ENCODE results near the gene INTS11. TPM values are rescaled to one million over a fixed set of nuclear protein-coding genes. Genes with fewer than 3 reads are reported as not detected.
A peak's percentile ranks its signal among the peaks of the same experiment; 100 is the strongest.

Gene INTS11
- total RNA-seq (2014; rRNA removed) = 254 and 324 TPM in 2 replicates
- Bru-seq, nascent RNA = percentile 85 among the genes with signal in this experiment
- percentile 97 among the genes with signal in this experiment for BruChase-seq, experiment 1, labeled RNA remaining after a 6-hour chase
- BruChase-seq, experiment 2, labeled RNA remaining after a 2-hour chase = percentile 93 among the genes with signal in this experiment
- long read RNA-seq, transcript INTS11-208 (17 exons, 2,148 nt) = major isoform, 164 of 337 reads
- long read RNA-seq, transcript INTS11-205 (4 exons, 1,104 nt) = minor isoform, 5 of 337 reads
- long read RNA-seq, partial matches to known transcripts = 102 of 337 reads
- long read RNA-seq, other reads (novel, unspliced or antisense) = 60 of 337 reads

DNA sequence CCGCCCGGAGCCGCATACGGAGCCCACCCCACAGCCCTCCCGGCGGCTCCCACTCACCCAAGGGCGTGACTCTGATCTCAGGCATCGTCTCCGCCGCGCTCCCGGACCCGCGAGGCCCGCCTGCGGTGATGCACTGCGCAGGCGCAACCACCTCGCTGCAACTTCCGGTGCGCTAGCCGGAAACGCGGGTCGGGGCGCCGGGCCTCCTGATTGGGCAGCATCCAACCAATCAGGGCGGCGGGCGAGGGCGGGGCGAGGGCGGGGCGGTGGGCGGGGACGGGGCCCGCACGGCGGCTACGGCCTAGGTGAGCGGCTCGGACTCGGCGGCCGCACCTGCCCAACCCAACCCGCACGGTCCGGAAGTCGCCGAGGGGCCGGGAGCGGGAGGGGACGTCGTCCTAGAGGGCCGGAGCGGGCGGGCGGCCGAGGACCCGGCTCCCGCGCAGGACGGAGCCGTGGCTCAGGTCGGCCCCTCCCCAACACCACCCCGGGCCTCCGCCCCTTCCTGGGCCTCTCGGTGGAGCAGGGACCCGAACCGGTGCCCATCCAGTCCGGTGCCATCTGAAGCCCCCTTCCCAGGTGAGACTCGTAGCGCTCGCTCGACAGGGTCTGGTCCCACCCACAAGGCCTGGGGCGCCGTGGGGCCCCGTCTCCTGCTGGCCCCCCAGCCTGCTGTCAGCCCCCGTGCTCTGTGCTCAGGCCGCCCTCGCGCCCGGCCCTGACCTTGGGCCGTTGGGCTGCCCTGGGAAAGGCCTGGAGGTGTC, at the start of gene INTS11, which contains the start of gene CPTP:
INTS11 (minus strand) TSS at position 137 of the 764 bp plus-strand sequence; CDS start at position 85, 52 bp downstream.
CPTP (plus strand) TSS at position 279 of the 764 bp plus-strand sequence. CDS start 2,109 bp downstream, outside the sequence.
- CTCF ChIA-PET = no interaction called here
- BruUV-seq (replicated peaks) = no TSS peak
- peaks cover 29% of the 10 kb centered on the region for H4K20me1 ChIP-seq (ENCODE audit: low read length)

DNA sequence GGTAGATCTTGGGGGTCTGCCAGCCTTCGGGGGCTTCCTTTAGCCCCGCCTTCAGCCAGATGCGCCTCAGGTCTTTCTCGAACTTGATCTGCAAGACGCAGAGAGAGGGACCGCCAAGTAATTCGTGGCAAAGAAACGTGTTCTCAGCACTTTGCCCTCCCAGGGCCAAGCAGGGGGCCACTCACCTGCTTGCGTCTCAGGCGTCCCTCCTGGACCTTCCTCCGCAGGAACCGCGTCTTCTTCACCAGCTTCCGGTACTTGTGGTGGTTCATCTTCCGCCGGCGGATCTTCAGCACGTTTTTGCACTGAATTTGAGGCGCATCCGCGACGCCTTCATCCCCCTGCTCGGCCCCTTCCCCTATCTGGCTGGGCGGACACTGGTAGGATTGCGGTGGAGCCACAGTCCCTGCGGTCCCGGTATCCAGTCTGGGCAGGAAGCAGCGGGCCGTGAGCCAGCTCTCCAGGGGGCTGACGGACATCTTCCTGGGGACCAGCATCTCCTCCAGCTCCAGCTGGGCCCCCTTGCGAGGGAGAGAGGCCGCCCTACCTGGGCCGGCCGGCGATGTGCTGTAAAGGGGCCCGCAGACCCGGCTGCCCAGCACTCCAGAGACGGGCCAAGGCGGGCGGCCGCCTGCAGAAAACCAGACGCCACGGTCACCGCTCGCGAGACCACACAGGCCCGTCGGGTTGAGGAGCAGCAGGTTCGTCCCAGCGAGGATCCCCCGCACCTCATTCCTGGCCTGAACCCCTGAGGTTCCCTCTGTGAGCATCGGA, 49.5 kb upstream of the INTS11 start:
- no peak overlapping the region for H3K27ac ChIP-seq (ENCODE audit: low read length)
- H3K4me2 ChIP-seq (ENCODE audit: low read length) = peak overlapping the region; percentile 99
- H4K20me1 ChIP-seq (ENCODE audit: low read length) = no peaks in the 10 kb centered on the region
- ChIA-PET CTCF (interaction anchor here (1.2 kb wide), 1 partner anchor 131 kb away, joined by 3 read pairs; no protein-coding TSS in a partner anchor), POLR2A (ENCODE audit: unreplicated experiment) (interaction anchor here (0.6 to 1.2 kb wide), 2 partner anchors 26 to 373 kb away, joined by 4 read pairs; no protein-coding TSS in a partner anchor)
- H3K36me3 ChIP-seq (ENCODE audit: low read depth, low read length) = peaks cover 10% of the 10 kb centered on the region; the same call in 1 of the 2 replicates
- TF ChIP-seq, protein P1, sequence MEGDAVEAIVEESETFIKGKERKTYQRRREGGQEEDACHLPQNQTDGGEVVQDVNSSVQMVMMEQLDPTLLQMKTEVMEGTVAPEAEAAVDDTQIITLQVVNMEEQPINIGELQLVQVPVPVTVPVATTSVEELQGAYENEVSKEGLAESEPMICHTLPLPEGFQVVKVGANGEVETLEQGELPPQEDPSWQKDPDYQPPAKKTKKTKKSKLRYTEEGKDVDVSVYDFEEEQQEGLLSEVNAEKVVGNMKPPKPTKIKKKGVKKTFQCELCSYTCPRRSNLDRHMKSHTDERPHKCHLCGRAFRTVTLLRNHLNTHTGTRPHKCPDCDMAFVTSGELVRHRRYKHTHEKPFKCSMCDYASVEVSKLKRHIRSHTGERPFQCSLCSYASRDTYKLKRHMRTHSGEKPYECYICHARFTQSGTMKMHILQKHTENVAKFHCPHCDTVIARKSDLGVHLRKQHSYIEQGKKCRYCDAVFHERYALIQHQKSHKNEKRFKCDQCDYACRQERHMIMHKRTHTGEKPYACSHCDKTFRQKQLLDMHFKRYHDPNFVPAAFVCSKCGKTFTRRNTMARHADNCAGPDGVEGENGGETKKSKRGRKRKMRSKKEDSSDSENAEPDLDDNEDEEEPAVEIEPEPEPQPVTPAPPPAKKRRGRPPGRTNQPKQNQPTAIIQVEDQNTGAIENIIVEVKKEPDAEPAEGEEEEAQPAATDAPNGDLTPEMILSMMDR (conservative IDR thresholded peaks at IDR 0.05; ENCODE audit: low read depth, low read length) = no peak
- TF ChIP-seq EZH2 (IDR thresholded peaks at IDR 0.05; ENCODE audit: low read length, unreplicated experiment) = no peak
- peaks cover 20% of the 10 kb centered on the region for H3K4me1 ChIP-seq (ENCODE audit: insufficient read depth, low read length)
- H3K9me3 ChIP-seq (ENCODE audit: low read length) = no peaks in the 10 kb centered on the region
- TSS peak; percentile 69 for BruUV-seq (replicated peaks)
- intact Hi-C loops (cut with micrococcal nuclease) = loop anchor here (2.0 kb wide), 1 partner anchor 29 kb away; no protein-coding TSS in a partner anchor
- no peak for DNase-seq
- peaks cover 9% of the 10 kb centered on the region for H3F3A ChIP-seq (ENCODE audit: low read length, unreplicated experiment)
- peaks cover 35% of the 10 kb centered on the region for H3K79me2 ChIP-seq (ENCODE audit: low read length)
- H3K4me3 ChIP-seq (ENCODE audit: low read length) = peak overlapping the region; percentile 96
- no peaks in the 10 kb centered on the region for H3K9me2 ChIP-seq (replicated peaks; ENCODE audit: low read length)
- no peaks in the 10 kb centered on the region for H3K27me3 ChIP-seq (ENCODE audit: low read length)
- no peak for ATAC-seq
- peak overlapping the region; percentile 98 for H3K9ac ChIP-seq (ENCODE audit: low read length)
- H2AFZ ChIP-seq (ENCODE audit: low read length) = no peak overlapping the region

More for the DNA sequence above, at the start of gene INTS11, which contains the start of gene CPTP:
- Histone ChIP-seq H3K9me3 (ENCODE audit: low read length) (no peaks in the 10 kb centered on the region), H3K9ac (ENCODE audit: low read length) (peak within 1 kb of the TSS; percentile 95), H3K79me2 (ENCODE audit: low read length) (peaks cover 69% of the 10 kb centered on the region), H3K4me3 (ENCODE audit: low read length) (peak within 1 kb of the TSS; percentile 90), H3K27ac (ENCODE audit: low read length) (peak within 1 kb of the TSS; percentile 53), H3K27me3 (ENCODE audit: low read length) (no peaks in the 10 kb centered on the region), H3K9me2 (replicated peaks; ENCODE audit: low read length) (no peaks in the 10 kb centered on the region), H3K4me2 (ENCODE audit: low read length) (peak within 1 kb of the TSS; percentile 97), H3K4me1 (ENCODE audit: insufficient read depth, low read length) (peaks cover 26% of the 10 kb centered on the region), H3F3A (ENCODE audit: low read length, unreplicated experiment) (no peaks in the 10 kb centered on the region), H3K36me3 (ENCODE audit: low read depth, low read length) (peaks cover 12% of the 10 kb centered on the region; the same call in 1 of the 2 replicates), H2AFZ (ENCODE audit: low read length) (peak within 1 kb of the TSS; percentile 62)
- POLR2A ChIA-PET (ENCODE audit: unreplicated experiment) = no interaction called here
- DNase-seq = peak; percentile 97
- peak; percentile 65 for ATAC-seq
- intact Hi-C loops (cut with micrococcal nuclease) = no loop called here
- TF ChIP-seq EZH2phosphoT487 (IDR thresholded peaks at IDR 0.05; ENCODE audit: borderline replicate concordance, low read length) (no peak), EZH2 (IDR thresholded peaks at IDR 0.05; ENCODE audit: low read length, unreplicated experiment) (no peak)
- TF ChIP-seq, protein P1 (conservative IDR thresholded peaks at IDR 0.05; ENCODE audit: low read depth, low read length) = no peak

Measured in PC-3 (cell line).